ENCODE measurements around the gene PRR16.

- TF ChIP-seq REST (IDR thresholded peaks at IDR 0.05; ENCODE audit: insufficient replicate concordance, low read depth) (no peak), CTCF (IDR thresholded peaks at IDR 0.05; ENCODE audit: insufficient read depth, low read length) (no peak), SPI1 (IDR thresholded peaks at IDR 0.05; ENCODE audit: borderline replicate concordance, low read depth) (no peak)
Observed at GRCh38 chr5:120473332-120473731, 9.2 kb downstream of the PRR16 start.
